Activated CD8-positive, alpha-beta memory T cell treated with anti-CD3 and anti-CD28 coated beads for 1 hour (primary cell): ENCODE measurements around the gene SP140.

Experiments used
- DNase-seq, 2 donors: peaks; one replicate each; pipeline ENCODE4 v3.0.0-alpha.2; 2020; ENCODE audit warnings: low read depth in 1 of 2; ENCODE audit errors: extremely low read depth in 1 of 2

SP140 gene

GRCh38 chr2:230362030-230362691, 136.6 kb downstream of the SP140 start:
- no peak for DNase-seq
